A673 (cell line): Measurements from ENCODE around the gene SEL1L3. TPM values are rescaled to one million over a fixed set of nuclear protein-coding genes. Genes with fewer than 3 reads are reported as not detected.

ENCODE experiments used
- BruUV-seq: library from RNA; stranded (reverse); fragments of 400-500 nt; replicated peaks from 2 replicates; lab custom pipeline; 2021; lab: Mats Ljungman, UMichigan
- CTCF ChIA-PET: fragments of 300-600 bp; sonication (Branson Sonifier 250); formaldehyde crosslinking; loops from one replicate; lab custom pipeline; 2022; ENCODE audit warnings: antibody characterized with exemption; lab: Charles Lee
- POLR2A ChIA-PET: fragments of 300-600 bp; sonication (Branson Sonifier 250); formaldehyde crosslinking; loops from one replicate; lab custom pipeline; 2022; ENCODE audit warnings: antibody characterized with exemption; ENCODE audit not compliant: low non-redundant PET; lab: Charles Lee
- DNase-seq: peaks from one replicate; pipeline ENCODE4 v3.0.0-alpha.2; 2015; ENCODE audit warnings: low spot score
- H3K27ac ChIP-seq: fragments of 200-600 bp; sonication (generic); 2 replicates; pipeline ENCODE4 v1.5.1; 2016; ENCODE audit warnings: mixed run types, low read depth, mild to moderate bottlenecking, mixed read lengths, antibody characterized with exemption, low read length; ENCODE audit not compliant: poor library complexity, severe bottlenecking
- H3K27me3 ChIP-seq: fragments of 200-600 bp; sonication (generic); replicated peaks from 2 replicates; pipeline ENCODE4 v1.6.1; 2017; ENCODE audit warnings: mixed run types, low read depth, mild to moderate bottlenecking, mixed read lengths, antibody characterized with exemption, low read length; ENCODE audit not compliant: insufficient read depth, poor library complexity
- H3K36me3 ChIP-seq: fragments of 200-600 bp; sonication (generic); 2 replicates; pipeline ENCODE4 v1.6.1; 2016; ENCODE audit warnings: mixed run types, mild to moderate bottlenecking, mixed read lengths, antibody characterized with exemption, low read length; ENCODE audit not compliant: insufficient read depth, poor library complexity, severe bottlenecking
- H3K4me1 ChIP-seq: fragments of 200-600 bp; sonication (generic); 2 replicates; pipeline ENCODE4 v1.6.1; 2017; ENCODE audit warnings: mixed run types, mild to moderate bottlenecking, mixed read lengths, antibody characterized with exemption, low read length; ENCODE audit not compliant: insufficient read depth, poor library complexity, severe bottlenecking
- H3K4me3 ChIP-seq: fragments of 200-600 bp; sonication (generic); 2 replicates; pipeline ENCODE4 v1.5.1; 2016; ENCODE audit warnings: low read depth, mixed run types, mild to moderate bottlenecking, mixed read lengths, low read length; ENCODE audit not compliant: poor library complexity, severe bottlenecking
- H3K9me3 ChIP-seq: fragments of 200-600 bp; sonication (generic); 2 replicates; pipeline ENCODE4 v1.6.1; 2016; ENCODE audit warnings: mixed run types, low read depth, mild to moderate bottlenecking, mixed read lengths, antibody characterized with exemption, low read length; ENCODE audit not compliant: poor library complexity, severe bottlenecking
- EZH2 ChIP-seq: fragments of 200-600 bp; sonication (generic); IDR thresholded peaks from 2 replicates; pipeline ENCODE4 v1.6.1; 2017; ENCODE audit warnings: borderline replicate concordance, low read depth, mild to moderate bottlenecking, mixed read lengths, antibody characterized with exemption, low read length; ENCODE audit not compliant: poor library complexity, severe bottlenecking
- intact Hi-C: fragments of 100-400 bp; cut with micrococcal nuclease; formaldehyde crosslinking; loops from one replicate; pipeline ENCODE4 v1.10.0; 2022; ENCODE audit not compliant: unreplicated experiment
- total RNA-seq: library from RNA; stranded (reverse); gene quantifications from 2 replicates; pipeline ENCODE4 v1.2.3, GENCODE V29; 2021
- TF ChIP-seq, protein P1 (sequence below): fragments of 300-800, 200-600 bp; sonication (generic); conservative IDR thresholded peaks from 2 replicates; pipeline ENCODE4 v1.5.1; 2017; ENCODE audit warnings: low read depth, mild to moderate bottlenecking, antibody characterized with exemption, low read length, moderate library complexity, mixed read lengths

Gene SEL1L3
- total RNA-seq, 1 experiment from 2014 or later = 40.0 TPM

DNA sequence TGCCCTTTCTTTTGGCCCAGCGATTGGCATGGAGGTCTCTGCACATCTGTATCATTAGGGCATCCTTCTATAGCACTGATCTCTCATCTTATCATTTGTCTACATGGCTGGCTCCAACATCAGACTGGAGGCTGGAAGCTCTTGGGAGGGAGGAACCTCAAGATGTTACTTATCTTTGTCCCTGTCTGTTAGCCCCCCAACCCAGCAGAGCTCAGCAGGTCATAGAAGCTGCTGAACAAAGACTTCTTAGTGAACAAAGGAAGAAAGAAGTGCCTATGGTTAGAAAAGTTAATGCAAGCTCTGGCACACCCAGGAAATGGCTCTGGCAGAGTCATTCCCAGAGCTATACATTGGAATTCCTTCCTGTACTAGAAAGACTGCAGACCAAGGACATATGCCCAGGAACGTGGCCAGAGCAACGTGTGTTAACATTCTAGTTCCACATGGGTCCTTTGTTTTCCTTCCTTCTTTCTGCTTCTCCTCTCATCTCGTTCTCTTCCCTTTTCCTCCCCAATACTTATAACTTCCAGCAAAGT is 74.0 kb downstream of the SEL1L3 start:
- no peaks in the 10 kb centered on the region for H3K4me1 ChIP-seq
- H3K4me3 ChIP-seq = no peak overlapping the region
- BruUV-seq = no TSS peak
- DNase-seq = no peak
- H3K27me3 ChIP-seq = no peaks in the 10 kb centered on the region
- no peak overlapping the region for H3K27ac ChIP-seq
- no peaks in the 10 kb centered on the region for H3K36me3 ChIP-seq
- H3K9me3 ChIP-seq = no peaks in the 10 kb centered on the region
- ChIA-PET CTCF (no interaction called here), POLR2A (no interaction called here)
- intact Hi-C loops = no loop called here
- TF ChIP-seq, protein P1, sequence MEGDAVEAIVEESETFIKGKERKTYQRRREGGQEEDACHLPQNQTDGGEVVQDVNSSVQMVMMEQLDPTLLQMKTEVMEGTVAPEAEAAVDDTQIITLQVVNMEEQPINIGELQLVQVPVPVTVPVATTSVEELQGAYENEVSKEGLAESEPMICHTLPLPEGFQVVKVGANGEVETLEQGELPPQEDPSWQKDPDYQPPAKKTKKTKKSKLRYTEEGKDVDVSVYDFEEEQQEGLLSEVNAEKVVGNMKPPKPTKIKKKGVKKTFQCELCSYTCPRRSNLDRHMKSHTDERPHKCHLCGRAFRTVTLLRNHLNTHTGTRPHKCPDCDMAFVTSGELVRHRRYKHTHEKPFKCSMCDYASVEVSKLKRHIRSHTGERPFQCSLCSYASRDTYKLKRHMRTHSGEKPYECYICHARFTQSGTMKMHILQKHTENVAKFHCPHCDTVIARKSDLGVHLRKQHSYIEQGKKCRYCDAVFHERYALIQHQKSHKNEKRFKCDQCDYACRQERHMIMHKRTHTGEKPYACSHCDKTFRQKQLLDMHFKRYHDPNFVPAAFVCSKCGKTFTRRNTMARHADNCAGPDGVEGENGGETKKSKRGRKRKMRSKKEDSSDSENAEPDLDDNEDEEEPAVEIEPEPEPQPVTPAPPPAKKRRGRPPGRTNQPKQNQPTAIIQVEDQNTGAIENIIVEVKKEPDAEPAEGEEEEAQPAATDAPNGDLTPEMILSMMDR = no peak
- no peak for TF ChIP-seq EZH2

DNA sequence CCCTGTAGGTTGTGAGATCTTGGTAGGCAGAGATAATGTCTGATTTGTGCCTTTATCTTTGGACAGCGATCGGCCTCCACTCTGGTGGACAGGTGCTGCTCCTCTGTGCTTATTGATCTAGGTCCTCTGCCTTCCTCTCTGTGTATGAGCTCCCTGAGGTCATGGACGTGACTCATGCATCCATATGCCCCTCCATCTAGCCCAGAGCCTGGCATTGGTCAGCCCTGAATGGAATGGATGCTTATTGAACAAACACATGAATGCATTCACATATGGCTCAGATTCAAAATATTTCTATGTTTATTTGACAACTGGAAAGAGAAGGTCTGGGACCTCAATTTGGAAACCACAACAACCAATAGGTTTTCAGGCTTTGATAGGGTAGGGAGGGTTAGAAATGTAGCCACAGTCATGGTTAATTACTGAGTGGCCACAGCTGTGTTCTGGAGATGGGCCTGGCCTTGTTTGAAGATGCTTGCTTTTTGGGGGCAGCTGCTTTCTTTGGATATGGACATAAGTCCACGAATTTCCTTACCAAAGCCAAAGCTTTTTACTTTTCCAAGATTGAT is 76.2 kb downstream of the SEL1L3 start:
- Histone ChIP-seq H3K4me1 (no peaks in the 10 kb centered on the region), H3K36me3 (no peaks in the 10 kb centered on the region), H3K9me3 (no peaks in the 10 kb centered on the region), H3K27me3 (no peaks in the 10 kb centered on the region), H3K4me3 (no peak overlapping the region), H3K27ac (no peak overlapping the region)
- TF ChIP-seq, protein P1 = no peak
- no peak for TF ChIP-seq EZH2
- ChIA-PET CTCF (no interaction called here), POLR2A (no interaction called here)
- BruUV-seq = no TSS peak
- intact Hi-C loops = no loop called here
- no peak for DNase-seq

DNA sequence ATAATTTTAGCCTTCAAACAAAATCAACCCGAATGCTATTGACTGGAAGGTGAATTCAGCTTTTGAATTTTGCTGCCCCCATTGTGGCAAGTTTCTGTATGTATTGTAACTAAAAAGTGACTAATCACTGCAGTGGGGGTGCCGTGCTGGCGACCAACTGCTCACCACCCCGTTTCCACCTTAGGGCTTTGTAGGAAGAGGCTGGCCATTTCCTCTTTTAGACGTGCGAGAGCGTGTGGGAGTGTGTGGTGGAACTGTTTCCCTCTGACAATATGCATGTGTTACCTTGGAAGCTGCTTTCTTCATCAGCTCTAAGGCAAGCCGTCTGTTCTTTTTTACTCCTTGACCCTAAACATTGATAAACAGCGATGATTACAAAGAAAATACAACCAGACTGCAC is 78.8 kb downstream of the SEL1L3 start:
- no TSS peak for BruUV-seq
- intact Hi-C loops = no loop called here
- POLR2A ChIA-PET = no interaction called here

More for the DNA sequence above, 78.8 kb downstream of the SEL1L3 start:
- no peak for DNase-seq
- Histone ChIP-seq H3K36me3 (peaks cover 5% of the 10 kb centered on the region), H3K27ac (no peak overlapping the region), H3K27me3 (no peaks in the 10 kb centered on the region), H3K4me1 (no peaks in the 10 kb centered on the region), H3K4me3 (no peak overlapping the region), H3K9me3 (no peaks in the 10 kb centered on the region)
- CTCF ChIA-PET = no interaction called here
- TF ChIP-seq, protein P1 = no peak
- no peak for TF ChIP-seq EZH2
